ENCODE measurements around the gene FASTKD1. TPM values are rescaled to one million over a fixed set of nuclear protein-coding genes. Genes with fewer than 3 reads are reported as not detected.
"Not testable (repeated sequence)": the region's sequence is repeated elsewhere in the genome, so short reads cannot be mapped to it uniquely, and the experiment has no call there.

FASTKD1 gene
- total and polyA plus RNA-seq, 7 donors: 15.1 to 40.8 (median 18.9) TPM

DNA sequence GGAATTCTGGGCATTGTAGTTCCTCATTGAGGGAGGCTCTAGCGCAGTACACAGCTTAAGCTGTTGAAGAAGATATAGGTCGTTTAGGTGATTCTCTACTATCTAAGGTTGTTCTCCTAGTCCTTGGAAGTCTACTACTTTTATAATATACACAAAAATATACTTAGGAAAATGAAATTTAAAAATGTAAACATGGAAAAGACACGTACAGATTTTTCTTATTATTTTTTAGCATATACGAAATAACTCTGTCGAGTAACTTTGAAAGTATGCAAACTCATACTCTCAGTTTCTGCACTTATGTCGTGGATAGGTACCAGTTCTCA, 272 bp upstream of the FASTKD1 start:
- H3K27ac ChIP-seq: peak overlapping the region; percentile 64 to 79 (median 70)
- H3K27me3 ChIP-seq: no peaks in the 10 kb centered on the region
- H3K9me3 ChIP-seq: no peaks in the 10 kb centered on the region
- H3K36me3 ChIP-seq: peaks cover 0 to 3% (median 0%) of the 10 kb centered on the region in 4 donors
- TF ChIP-seq POLR2A (IDR thresholded peaks at IDR 0.05) (no peak), POLR2AphosphoS5 (IDR thresholded peaks at IDR 0.05) (no peak), EP300 (IDR thresholded peaks at IDR 0.05) (no peak)
- TF ChIP-seq, protein P1, sequence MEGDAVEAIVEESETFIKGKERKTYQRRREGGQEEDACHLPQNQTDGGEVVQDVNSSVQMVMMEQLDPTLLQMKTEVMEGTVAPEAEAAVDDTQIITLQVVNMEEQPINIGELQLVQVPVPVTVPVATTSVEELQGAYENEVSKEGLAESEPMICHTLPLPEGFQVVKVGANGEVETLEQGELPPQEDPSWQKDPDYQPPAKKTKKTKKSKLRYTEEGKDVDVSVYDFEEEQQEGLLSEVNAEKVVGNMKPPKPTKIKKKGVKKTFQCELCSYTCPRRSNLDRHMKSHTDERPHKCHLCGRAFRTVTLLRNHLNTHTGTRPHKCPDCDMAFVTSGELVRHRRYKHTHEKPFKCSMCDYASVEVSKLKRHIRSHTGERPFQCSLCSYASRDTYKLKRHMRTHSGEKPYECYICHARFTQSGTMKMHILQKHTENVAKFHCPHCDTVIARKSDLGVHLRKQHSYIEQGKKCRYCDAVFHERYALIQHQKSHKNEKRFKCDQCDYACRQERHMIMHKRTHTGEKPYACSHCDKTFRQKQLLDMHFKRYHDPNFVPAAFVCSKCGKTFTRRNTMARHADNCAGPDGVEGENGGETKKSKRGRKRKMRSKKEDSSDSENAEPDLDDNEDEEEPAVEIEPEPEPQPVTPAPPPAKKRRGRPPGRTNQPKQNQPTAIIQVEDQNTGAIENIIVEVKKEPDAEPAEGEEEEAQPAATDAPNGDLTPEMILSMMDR (IDR thresholded peaks at IDR 0.05): no peak
- WGBS, 2 donors: 30 to 36% methylated on average over 6 of the region's 6 CpGs
- peaks cover 0 to 19% (median 10%) of the 10 kb centered on the region in 4 donors for H3K4me1 ChIP-seq
- no peak for DNase-seq
- H3K4me3 ChIP-seq: peak overlapping the region; percentile 55 to 79 (median 70)
- intact Hi-C loops (cut with DNase I): no loop called here

DNA sequence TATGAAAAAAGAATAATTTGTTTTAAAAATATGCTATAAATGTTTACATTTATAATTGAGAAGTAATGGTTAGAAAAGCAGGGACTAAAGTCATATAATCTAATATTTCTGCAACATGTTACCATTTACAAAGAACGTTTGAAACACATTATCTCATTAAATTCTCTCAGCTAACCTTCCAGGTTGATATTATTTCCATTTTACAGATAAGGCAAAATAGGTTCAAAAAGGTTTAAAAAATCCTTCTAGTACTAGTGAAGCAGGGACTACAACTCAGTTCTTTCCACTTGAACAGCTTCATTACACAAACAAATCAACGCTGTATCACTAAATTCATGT, 875 bp downstream of the FASTKD1 start:
- Histone ChIP-seq H3K9me3 (no peaks in the 10 kb centered on the region), H3K27me3 (no peaks in the 10 kb centered on the region), H3K4me3 (peak overlapping the region; percentile 55 to 79 (median 70)), H3K36me3 (peaks cover 0 to 3% (median 0%) of the 10 kb centered on the region in 4 donors), H3K27ac (peak overlapping the region in 3 of 4 donors; percentile 66 to 79 (median 74)), H3K4me1 (peaks cover 0 to 19% (median 10%) of the 10 kb centered on the region in 4 donors)
- no peak for DNase-seq
- intact Hi-C loops (cut with DNase I): no loop called here
- 2 to 16% methylated on average over 2 of the region's 2 CpGs for WGBS, 2 donors
- TF ChIP-seq POLR2A (IDR thresholded peaks at IDR 0.05) (no peak), POLR2AphosphoS5 (IDR thresholded peaks at IDR 0.05) (no peak), EP300 (IDR thresholded peaks at IDR 0.05) (no peak)
- TF ChIP-seq, protein P1 (IDR thresholded peaks at IDR 0.05): no peak

DNA sequence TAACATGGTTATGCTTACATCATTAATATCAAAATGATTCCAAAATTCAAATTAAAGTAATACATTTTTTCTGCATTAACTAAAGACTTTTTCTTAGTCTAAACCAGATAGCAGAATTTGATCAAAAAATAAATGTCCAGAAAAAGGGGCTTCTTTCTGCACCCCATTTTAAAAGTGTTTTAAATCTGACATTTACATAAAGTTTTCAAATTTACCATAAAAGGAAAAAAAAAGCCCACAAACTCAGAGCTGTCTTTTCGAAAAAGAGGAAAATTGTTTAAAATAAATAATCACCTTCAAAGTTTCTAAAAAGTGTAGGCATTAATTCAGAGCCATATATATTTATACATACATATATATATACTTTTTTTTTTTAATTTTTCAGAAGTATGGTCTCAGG, 1.5 kb downstream of the FASTKD1 start:
- DNase-seq: no peak
- Histone ChIP-seq H3K36me3 (peaks cover 0 to 3% (median 0%) of the 10 kb centered on the region in 4 donors), H3K9me3 (no peaks in the 10 kb centered on the region), H3K27me3 (no peaks in the 10 kb centered on the region), H3K27ac (no peak overlapping the region), H3K4me3 (peak overlapping the region in 1 of 4 donors; percentile 79), H3K4me1 (peaks cover 0 to 19% (median 10%) of the 10 kb centered on the region in 4 donors)
- intact Hi-C loops (cut with DNase I): no loop called here
- WGBS, 2 donors: 38 to 75% methylated on average over 1 of the region's 1 CpG
- TF ChIP-seq EP300 (IDR thresholded peaks at IDR 0.05) (no peak), POLR2A (IDR thresholded peaks at IDR 0.05) (no peak), POLR2AphosphoS5 (IDR thresholded peaks at IDR 0.05) (no peak)
- TF ChIP-seq, protein P1 (IDR thresholded peaks at IDR 0.05): no peak

DNA sequence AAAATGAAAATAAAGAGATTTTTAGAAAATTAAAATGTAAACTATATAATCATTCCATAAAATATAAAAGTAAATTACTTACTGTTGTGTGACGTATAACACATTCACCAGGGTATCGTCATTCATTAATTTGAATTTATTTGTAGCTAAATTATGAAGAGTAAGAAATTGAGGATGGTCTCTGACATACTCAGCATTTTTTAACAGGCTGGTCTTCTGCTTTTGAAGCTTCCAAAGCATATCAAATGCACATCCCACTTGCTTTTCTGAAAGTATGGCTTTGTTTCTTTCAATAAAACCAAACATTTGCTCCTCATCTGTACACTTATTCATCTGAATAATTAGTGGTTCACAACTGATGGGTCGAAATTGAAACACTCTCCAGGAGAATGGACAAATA, 2.1 kb downstream of the FASTKD1 start:
- 78 to 96% methylated on average over 3 of the region's 3 CpGs for WGBS, 2 donors
- no peak for DNase-seq
- H3K4me3 ChIP-seq: no peak overlapping the region

DNA sequence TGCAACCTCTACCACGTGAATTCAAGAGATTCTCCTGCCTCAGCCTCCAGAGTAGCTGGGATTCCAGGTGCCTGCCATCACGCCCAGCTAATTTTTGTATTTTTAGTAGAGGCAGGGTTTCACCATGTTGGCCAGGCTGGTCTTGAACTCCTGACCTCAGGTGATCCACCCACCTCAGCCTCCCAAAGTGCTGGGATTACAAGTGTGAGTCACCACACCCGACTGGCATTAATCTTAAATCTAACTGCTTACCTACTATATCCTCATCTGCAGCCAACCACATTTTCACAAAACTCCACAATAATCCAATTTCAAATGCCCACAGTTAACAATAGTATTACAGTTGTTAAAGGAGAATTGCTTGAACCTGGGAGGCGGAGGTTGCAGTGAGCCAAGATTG, 2.9 kb downstream of the FASTKD1 start:
- H3K27ac ChIP-seq; DNase-seq; H3K4me3 ChIP-seq; H3K9me3 ChIP-seq; H3K36me3 ChIP-seq; H3K27me3 ChIP-seq; intact Hi-C loops (cut with DNase I): not testable (repeated sequence)
- peaks cover 0 to 19% (median 10%) of the 10 kb centered on the region in 4 donors for H3K4me1 ChIP-seq
- WGBS, 2 donors: 85 to 94% methylated on average over 4 of the region's 4 CpGs

More for the DNA sequence above, 2.1 kb downstream of the FASTKD1 start:
- H3K4me1 ChIP-seq: peaks cover 0 to 19% (median 10%) of the 10 kb centered on the region in 4 donors
- no peaks in the 10 kb centered on the region for H3K9me3 ChIP-seq
- no peak for TF ChIP-seq POLR2A (IDR thresholded peaks at IDR 0.05)
- TF ChIP-seq, protein P1 (IDR thresholded peaks at IDR 0.05): no peak
- no peak for TF ChIP-seq POLR2AphosphoS5 (IDR thresholded peaks at IDR 0.05)
- no peak for TF ChIP-seq EP300 (IDR thresholded peaks at IDR 0.05)
- H3K36me3 ChIP-seq: peaks cover 0 to 3% (median 0%) of the 10 kb centered on the region in 4 donors
- H3K27me3 ChIP-seq: no peaks in the 10 kb centered on the region
- H3K27ac ChIP-seq: no peak overlapping the region
- intact Hi-C loops (cut with DNase I): no loop called here
